Measurements from ENCODE around the gene CDK11B.
"Not testable (repeated sequence)": the region's sequence is repeated elsewhere in the genome, so short reads cannot be mapped to it uniquely, and the experiment has no call there.

CDK11B gene

GRCh38 chr1:1662392-1662791 is 3.6 kb upstream of the CDK11B start:
- DNase-seq (ENCODE audit: low read depth), result not testable (repeated sequence)

- DNase-seq (ENCODE audit: low read depth), result not testable (repeated sequence)
These were observed 10.5 kb downstream of the CDK11B start for GRCh38 chr1:1648265-1648664.

DNA sequence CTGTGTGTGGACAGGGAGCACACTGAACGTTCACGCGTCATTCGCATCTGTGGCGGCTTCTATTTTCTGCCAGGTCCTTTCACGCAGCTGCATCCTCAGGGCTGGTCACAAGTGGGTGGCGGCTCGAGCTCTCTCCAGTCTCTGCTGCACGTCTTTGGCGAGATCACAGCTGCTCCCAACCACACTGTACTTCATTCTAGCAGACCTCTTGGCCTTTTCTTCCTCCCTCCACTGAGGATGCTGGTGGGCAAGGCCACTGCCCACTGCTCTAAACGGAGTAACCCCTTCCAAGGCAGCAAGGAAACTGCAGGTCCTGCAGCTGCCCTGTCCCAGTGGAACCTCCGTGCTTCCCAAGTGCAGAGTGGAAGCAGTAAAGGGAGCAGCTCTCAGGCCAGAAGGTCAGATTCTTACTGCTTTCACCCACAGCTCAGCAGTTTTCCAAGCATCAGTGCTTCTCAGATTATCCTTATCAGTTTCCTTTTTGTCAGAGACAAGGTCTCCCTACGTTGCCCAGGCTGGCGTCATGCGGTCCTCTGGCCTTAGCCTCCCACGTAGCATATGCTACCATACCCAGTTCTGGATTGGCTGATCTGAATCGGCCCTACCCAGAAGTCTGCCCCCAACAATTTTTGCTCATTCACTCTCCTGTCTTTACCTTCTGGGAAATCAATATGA is 11.1 kb downstream of the CDK11B start:
- not testable (repeated sequence) for DNase-seq (ENCODE audit: low read depth)

- not testable (repeated sequence) for DNase-seq (ENCODE audit: low read depth)
These were observed 12.5 kb downstream of the CDK11B start for GRCh38 chr1:1646326-1646725.

GRCh38 chr1:1640711-1641461 is 17.9 kb downstream of the CDK11B start:
- DNase-seq (ENCODE audit: low read depth), result not testable (repeated sequence)

DNA sequence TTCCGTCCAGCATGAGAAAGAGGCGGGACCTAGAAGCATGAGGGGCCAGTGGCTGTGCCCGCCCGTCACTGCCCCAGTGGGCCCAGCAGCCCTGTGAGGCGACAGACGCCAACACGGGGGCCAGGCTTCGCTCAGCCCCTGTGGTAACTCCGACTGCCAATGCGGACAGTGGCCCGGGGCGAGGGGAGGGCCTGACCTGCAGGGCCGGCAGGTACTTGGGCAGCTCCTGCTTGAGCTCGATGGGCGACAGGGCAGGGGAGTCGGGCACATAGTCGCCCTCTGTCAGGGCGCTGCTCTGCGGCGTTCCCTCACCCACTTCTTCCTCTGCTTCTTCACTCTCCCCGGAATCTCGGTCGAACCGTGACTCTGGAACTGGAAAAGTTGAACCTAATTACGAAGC is 18.7 kb downstream of the CDK11B start:
- not testable (repeated sequence) for DNase-seq (ENCODE audit: low read depth)

DNA sequence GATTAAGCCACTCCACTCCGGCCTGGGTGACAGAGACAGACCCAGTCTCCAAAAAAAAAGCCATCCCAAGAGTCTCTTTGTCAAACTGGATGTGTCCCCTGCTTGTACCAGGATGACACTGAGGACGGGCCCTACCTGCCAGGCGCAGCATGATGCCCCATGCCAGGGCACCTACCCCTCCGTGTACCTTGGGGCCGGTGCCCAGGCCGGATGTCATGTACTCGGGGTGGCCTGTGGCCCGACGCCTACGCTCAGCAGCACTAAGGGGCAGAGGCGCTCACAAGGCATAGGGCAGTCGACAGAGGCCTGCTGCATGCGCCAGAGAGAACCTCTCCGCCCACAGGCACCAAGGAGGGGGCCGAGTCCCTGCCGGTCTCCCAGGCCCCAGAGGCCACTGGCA is 19.4 kb downstream of the CDK11B start:
- DNase-seq (ENCODE audit: low read depth), result not testable (repeated sequence)

GRCh38 chr1:1638528-1638927 is 20.3 kb downstream of the CDK11B start:
- DNase-seq (ENCODE audit: low read depth), result not testable (repeated sequence)

- DNase-seq (ENCODE audit: low read depth), result not testable (repeated sequence)
These were observed 21.3 kb downstream of the CDK11B start for GRCh38 chr1:1637479-1637875.

GRCh38 chr1:1636621-1637478 is 22.0 kb downstream of the CDK11B start:
- not testable (repeated sequence) for DNase-seq (ENCODE audit: low read depth)

GRCh38 chr1:1634613-1635012 is 24.2 kb downstream of the CDK11B start:
- not testable (repeated sequence) for DNase-seq (ENCODE audit: low read depth)

DNA sequence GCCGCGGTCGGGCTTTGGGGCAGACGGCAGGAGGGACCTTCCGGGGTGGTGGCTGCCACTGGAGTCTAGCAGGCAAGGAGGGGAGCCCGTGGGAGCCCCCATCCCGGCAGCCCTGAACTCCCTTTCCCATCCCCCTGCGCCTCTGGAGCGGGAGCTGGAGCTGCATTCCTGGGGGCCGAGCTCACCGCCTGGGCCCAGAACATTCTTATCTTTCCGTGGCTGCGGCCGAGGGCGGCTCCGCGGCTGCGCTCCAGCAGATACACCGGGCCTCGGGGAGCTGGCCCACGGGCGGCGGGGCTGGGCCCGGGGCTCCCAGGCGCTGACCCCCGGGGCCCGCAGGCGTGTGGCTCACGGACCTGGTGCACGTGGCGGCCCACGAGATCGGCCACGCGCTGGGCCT is 25.4 kb downstream of the CDK11B start:
- DNase-seq (ENCODE audit: low read depth), result not testable (repeated sequence)

GRCh38 chr1:1631782-1632420 is 26.9 kb downstream of the CDK11B start, which contains the start of gene MMP23B:
Gene MMP23B, plus strand, starts transcription at chr1:1632173. Its CDS starts 46 bp downstream, at chr1:1632219.
- no peak for DNase-seq (ENCODE audit: low read depth)

DNA sequence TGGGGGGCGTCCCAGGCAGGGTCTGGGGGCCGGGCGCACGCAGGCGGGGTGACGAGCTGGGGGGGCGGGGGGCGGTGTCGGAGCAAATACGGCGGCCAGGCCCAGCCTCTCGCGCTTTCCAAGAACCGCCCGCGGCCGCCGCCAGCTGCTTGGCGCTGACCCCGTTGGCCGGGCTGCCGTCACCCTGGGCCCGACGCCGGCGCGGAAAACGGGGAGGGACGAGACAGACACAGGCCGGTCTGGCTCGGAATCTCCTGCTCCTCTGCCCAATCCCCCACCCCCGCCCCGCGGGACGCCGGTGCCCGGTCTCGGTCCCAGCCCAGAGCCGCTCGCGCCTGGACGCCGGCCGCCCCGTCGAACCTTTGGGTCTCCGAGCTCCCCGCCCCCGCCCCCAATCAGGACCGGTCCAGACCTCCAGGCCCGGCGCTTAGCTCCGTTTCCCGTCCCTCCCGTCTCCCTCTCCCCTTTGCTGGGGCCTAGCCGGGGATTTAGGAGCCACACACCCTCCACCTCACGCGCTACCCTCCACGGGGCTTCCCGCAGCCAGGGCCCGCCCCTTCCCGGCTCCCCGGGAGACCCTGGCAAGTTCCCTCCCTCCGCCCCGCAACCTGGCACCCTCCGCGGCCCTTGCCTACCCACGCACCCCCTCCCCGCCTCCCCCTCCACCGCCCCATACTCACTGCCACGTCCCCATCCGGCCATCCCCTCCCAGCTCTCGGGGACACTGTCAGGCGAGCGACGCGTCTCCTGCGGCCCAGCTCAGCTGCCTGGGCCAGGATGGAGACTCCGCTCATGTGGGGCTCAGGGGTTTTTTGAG is 27.6 kb downstream of the CDK11B start:
- DNase-seq (ENCODE audit: low read depth), result no peak

DNA sequence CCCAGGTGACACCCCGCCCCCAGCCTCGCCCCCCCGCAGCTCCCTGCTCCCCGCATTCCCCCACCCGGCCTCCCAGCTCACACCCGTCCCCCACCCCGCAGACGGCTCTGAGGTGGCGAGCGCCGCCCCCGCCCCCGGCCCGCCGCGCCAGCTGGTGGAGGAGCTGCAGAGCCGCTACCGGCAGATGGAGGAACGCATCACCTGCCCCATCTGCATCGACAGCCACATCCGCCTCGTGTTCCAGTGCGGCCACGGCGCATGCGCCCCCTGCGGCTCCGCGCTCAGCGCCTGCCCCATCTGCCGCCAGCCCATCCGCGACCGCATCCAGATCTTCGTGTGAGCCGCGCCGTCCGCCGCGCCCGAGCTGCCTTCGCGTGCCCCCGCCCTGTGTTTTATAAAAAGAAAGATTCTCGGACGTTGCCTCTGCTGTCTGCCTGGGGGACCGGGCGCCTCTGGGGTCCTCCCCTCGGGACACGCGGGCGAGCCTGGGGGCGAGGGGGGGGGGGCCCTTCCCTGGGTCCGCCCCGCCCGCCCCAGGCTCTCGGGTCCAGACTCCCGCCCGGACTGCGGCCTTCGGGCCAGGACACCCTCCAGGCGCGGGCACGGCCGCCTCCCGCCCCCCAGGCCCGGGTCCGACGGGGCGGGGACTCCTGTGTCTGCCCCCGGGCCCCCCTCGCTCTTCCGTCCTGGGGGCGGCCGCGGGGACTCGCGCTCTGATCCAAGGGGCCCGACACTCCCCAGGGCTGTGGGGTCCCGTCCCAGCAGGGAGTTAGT is 28.4 kb downstream of the CDK11B start:
- DNase-seq (ENCODE audit: low read depth), result peak; percentile 91

DNA sequence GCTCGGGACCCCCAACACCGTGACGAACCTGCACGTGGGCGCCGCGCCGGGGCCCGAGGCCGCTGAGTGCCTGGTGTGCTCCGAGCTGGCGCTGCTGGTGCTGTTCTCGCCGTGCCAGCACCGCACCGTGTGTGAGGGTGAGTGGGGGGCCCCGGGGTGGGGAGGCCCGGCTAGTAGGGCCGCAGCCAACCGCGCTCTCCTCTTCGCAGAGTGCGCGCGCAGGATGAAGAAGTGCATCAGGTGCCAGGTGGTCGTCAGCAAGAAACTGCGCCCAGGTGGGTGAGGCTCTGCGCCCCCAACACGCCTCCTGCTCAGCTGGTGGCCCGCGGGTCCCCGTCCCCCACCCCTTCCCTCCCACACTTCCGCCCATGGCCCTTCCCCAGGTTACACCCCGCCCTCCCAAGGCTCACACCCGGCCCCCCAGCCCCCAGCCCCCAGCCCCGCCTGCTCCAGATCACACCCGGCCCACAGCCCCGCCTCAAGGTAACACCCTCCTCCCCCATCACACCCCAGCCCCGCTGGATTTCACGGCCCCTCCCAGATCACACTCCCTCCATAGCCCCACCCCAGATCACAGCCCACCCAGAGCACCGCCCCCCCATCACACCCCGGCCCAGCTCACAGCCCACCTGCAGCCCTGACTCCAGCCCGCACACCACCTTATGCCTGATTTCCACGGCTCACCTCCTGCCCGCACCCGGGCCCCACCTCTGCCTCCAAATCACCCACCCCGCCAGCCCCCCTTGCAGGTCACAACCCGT is 29.2 kb downstream of the CDK11B start:
- peak; percentile 72 for DNase-seq (ENCODE audit: low read depth)

DNA sequence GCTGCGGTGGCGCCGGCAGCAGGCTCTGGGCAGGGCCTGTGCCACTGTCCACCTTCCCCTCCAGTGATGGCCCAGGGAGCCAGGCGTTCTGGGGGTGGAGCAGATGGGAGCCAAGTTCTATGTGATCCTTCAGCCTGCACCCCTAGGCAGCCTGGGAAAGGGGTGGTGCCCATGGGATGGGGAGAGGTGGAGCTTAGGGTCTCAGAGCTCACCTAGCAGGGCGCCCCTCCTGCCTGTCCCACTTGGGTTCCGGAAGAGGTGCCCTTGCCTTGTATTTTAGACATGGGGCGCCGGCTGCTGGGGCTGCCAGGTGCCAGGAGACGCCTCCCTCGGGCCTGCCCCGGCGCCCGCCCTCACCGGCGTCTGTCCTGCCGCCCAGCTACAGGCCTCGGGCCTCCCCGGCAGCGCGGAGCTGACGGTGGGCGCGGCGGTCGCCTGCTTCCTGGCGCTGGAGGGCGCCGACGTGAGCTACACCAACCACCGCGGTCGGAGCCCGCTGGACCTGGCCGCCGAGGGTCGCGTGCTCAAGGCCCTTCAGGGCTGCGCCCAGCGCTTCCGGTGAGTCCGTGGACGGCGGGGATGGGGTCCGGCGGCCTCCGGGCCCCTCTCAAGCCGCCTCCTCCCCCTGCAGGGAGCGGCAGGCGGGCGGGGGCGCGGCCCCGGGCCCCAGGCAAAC is 29.9 kb downstream of the CDK11B start:
- DNase-seq (ENCODE audit: low read depth), result peak; percentile 22

DNA sequence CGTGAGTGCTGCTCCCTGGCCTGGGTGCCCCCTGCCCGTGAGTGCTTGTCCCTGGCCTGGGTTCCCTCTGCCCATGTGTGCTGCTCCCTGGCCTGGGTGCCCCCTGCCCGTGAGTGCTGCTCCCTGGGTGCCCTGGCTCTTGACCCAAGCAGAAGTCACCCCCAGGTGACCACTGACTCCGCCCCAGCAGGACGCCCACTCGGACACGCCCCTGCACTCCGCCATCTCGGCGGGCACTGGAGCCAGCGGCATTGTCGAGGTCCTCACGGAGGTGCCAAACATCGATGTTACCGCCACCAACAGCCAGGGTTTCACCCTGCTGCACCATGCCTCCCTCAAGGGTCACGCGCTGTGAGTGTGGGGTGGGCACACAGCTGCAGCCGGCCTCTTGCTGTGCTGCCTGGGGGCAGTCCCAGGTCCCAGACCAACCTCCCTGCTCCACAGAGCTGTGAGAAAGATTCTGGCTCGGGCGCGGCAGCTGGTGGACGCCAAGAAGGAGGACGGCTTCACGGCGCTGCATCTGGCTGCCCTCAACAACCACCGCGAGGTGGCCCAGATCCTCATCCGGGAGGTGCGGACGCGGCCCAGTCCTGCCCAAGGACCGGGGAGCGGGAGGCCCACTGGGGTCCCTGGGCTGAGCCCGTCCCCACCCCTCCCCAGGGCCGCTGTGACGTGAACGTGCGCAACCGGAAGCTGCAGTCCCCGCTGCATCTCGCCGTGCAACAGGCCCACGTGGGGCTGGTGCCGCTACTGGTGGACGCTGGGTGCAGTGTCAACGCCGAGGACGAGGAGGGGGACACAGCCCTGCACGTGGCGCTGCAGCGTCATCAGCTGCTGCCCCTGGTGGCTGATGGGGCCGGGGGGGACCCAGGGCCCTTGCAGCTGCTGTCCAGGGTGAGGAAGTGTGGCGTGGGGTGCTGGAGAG is 30.7 kb downstream of the CDK11B start:
- DNase-seq (ENCODE audit: low read depth), result no peak
